IMR-90 (cell line): ENCODE data around the gene CDK14.

Source experiments
- CEBPB ChIP-seq: IDR thresholded peaks from 2 replicates; pipeline ENCODE4 v1.6.1; 2012; ENCODE audit warnings: low read depth, low read length, improper control_type of control experiment
- POLR2A ChIP-seq: IDR thresholded peaks from 2 replicates; pipeline ENCODE4 v1.6.1; 2012; ENCODE audit warnings: mild to moderate bottlenecking, low read depth, low read length
- RAD21 ChIP-seq: IDR thresholded peaks from 2 replicates; pipeline ENCODE4 v1.6.1; 2012; ENCODE audit warnings: low read length, improper control_type of control experiment
- RCOR1 ChIP-seq: IDR thresholded peaks from 2 replicates; pipeline ENCODE4 v1.6.1; 2012; ENCODE audit warnings: mild to moderate bottlenecking, low read length, improper control_type of control experiment; ENCODE audit not compliant: insufficient replicate concordance
- RFX5 ChIP-seq: IDR thresholded peaks from 2 replicates; pipeline ENCODE4 v1.8.0; 2012; ENCODE audit warnings: low read depth, mild to moderate bottlenecking, low read length, moderate library complexity
- TF ChIP-seq, protein P1 (sequence below): conservative IDR thresholded peaks from 2 replicates; pipeline ENCODE4 v1.5.1; 2012; ENCODE audit warnings: mild to moderate bottlenecking, low read depth, low read length, improper control_type of control experiment

DNA sequence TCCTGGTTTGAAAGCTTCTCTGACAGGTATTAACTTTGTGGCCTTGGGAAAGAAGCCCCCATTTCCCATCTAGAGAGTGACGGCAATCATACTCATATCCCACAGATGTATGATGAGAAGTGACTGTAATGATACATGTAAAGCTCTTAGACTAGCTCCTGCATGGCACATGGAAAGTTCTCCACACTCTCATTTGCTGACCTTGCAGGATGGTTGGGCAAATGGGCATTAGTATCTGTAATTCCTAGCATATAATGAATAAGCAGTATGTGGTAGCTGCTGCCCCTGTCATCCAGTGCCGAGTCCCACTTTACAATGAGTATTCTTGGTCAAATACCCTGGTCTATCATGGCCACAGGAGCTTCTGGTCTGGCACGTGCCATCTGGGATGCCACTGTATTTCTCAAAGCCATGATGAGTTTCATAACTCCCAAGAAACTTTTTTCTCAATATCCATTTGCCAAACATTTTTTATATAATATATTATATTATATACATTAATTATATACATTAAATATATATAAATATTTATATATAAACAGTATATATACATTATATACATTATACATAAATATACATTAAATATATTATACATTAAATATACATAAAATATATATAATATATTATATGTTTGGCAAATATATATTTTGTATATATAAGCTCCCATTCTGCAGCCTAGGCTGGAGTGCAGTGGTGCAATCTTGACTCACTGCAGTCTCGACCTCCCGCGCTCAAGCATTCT, 561.6 kb downstream of the CDK14 start:
- TF ChIP-seq, protein P1, sequence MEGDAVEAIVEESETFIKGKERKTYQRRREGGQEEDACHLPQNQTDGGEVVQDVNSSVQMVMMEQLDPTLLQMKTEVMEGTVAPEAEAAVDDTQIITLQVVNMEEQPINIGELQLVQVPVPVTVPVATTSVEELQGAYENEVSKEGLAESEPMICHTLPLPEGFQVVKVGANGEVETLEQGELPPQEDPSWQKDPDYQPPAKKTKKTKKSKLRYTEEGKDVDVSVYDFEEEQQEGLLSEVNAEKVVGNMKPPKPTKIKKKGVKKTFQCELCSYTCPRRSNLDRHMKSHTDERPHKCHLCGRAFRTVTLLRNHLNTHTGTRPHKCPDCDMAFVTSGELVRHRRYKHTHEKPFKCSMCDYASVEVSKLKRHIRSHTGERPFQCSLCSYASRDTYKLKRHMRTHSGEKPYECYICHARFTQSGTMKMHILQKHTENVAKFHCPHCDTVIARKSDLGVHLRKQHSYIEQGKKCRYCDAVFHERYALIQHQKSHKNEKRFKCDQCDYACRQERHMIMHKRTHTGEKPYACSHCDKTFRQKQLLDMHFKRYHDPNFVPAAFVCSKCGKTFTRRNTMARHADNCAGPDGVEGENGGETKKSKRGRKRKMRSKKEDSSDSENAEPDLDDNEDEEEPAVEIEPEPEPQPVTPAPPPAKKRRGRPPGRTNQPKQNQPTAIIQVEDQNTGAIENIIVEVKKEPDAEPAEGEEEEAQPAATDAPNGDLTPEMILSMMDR: no peak
- TF ChIP-seq RCOR1 (no peak), POLR2A (no peak), RFX5 (no peak), CEBPB (no peak), RAD21 (no peak)
